HG03469 (cell line): ENCODE data around the gene GULP1.
"Not testable (repeated sequence)": the region's sequence is repeated elsewhere in the genome, so short reads cannot be mapped to it uniquely, and the experiment has no call there.

Source experiments
- ATAC-seq: cut with Tn5 transposase; IDR thresholded peaks from one replicate; pipeline ENCODE4 v1.9.1; 2021; ENCODE audit warnings: mild to moderate bottlenecking, moderate library complexity, moderate number of reproducible peaks; ENCODE audit not compliant: unreplicated experiment

GULP1 gene

DNA sequence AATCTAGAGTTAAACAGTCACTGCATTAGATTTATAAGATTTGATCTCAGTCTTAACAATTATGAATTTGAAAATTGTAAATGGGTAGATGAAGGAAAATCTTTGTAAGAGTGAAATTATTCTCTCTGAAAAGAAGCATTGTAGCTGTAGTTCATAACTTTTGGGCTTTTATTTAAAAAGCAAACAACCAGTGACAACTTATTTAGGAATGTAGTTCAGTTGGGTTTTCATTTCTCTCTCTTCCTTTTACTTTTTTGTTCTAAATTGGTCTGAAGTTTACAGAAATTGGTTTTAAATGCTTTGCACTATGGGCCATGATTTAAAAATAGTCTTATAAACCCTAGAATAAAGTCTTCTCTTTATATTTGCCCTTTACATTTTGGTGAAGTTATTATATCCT lies 296.6 kb downstream of the GULP1 start:
- no peak for ATAC-seq

GRCh38 chr2:188596054-188596453 lies 304.4 kb downstream of the GULP1 start:
- ATAC-seq, result no peak

DNA sequence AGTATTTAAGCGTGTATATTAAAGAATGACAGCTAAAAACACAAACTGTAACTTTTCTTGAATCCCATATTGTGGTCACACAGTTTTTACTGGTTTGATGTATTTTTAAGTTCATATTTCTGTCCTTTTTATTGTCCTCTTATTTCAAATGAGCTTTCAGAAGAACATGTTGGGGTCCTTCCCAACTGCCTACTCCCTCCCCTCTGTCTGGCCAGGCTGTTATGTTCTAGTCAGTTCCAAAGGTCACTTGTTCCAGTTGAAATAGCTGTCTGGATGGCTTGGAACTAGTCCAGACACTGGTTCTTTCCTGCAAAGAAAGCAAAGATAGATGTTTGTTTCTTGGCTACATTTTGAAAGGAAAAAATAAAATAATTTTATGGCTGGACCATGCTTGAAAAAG lies 306.9 kb downstream of the GULP1 start:
- no peak for ATAC-seq

GRCh38 chr2:188599140-188599539 lies 307.5 kb downstream of the GULP1 start:
- no peak for ATAC-seq

- no peak for ATAC-seq
Measured at GRCh38 chr2:188600536-188601210, 309.0 kb downstream of the GULP1 start.

DNA sequence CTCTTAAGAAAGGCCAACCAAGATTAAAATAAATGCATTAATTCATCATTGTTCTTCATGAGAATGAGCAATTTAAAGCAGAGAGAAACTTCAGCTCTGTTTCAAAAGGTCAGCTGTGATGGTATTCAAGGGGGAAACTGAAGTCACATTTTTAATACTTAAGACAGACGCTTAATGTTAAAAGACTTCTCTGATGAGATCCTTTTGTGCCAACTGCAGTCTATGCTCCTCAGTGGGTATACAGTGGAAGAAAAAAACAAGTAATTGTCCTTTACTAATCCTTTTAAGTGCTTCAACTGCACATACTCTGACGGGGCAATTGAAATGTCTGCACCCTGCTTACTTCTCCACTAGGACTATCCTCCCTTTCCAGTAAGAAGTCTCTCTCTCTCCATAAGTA lies 309.7 kb downstream of the GULP1 start:
- ATAC-seq, result no peak

GRCh38 chr2:188601927-188602326 lies 310.3 kb downstream of the GULP1 start:
- no peak for ATAC-seq

DNA sequence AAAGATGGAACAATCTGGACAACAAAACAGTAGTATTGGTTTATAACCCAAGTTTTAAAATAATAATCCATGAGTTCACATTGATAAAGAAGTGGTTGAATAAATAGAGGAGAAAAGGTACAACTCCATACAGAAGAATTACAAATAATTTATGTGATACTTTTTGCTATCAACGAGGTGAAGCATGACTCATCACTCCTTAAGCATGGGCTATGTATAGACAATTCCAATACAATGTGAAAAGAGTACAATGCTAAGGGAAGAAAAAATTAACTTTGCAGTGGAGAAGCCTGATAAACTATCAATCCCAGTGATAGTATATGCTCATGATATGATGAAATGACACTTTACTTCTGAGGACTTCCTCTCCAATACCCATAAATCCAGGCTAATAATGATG lies 312.9 kb downstream of the GULP1 start:
- no peak for ATAC-seq

- not testable (repeated sequence) for ATAC-seq
Measured at GRCh38 chr2:188605609-188606584, 314.2 kb downstream of the GULP1 start.

DNA sequence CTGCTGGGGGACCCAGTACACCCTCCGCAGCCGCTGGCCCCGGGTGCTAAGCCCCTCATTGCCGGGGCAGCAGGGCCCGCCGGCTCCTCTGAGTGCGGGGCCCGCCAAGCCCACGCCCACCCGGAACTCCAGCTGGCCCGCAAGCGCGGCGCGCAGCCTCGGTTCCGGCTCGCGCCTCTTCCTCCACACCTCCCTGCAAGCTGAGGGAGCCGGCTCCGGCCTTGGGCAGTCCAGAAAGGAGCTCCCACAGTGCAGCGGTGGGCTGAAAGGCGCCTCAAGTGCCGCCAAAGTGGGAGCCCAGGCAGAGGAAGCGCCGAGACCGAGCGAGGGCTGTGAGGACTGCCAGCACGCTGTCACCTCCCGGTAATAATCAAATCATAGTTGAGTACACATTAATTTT lies 314.9 kb downstream of the GULP1 start:
- not testable (repeated sequence) for ATAC-seq

GRCh38 chr2:188607501-188607900 lies 315.8 kb downstream of the GULP1 start:
- ATAC-seq, result no peak

GRCh38 chr2:188609321-188610049 lies 317.8 kb downstream of the GULP1 start:
- no peak for ATAC-seq

- ATAC-seq, result no peak
Measured at GRCh38 chr2:188610050-188610444, 318.4 kb downstream of the GULP1 start.

GRCh38 chr2:188610827-188611226 lies 319.2 kb downstream of the GULP1 start:
- no peak for ATAC-seq

DNA sequence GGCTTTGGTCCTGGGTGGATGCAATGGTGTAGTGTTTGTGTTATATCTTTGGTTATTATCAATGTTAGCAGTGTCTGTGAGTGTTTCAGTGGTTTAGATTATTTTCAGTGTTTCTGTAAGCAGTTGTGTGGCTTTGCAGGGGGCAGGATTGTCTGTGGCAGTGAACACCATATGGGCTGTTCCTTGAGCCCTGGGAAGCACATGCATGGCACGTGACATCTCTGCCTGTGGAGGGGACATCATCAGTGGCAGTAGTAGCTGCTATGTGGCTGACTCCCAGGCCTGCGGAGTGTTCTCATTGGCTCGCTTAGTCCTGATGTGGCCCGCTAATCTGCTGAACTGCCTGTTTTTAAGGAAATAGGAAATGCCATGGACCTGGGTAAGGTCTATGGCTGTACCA lies 327.5 kb downstream of the GULP1 start:
- no peak for ATAC-seq

- ATAC-seq, result no peak
Measured at GRCh38 chr2:188620916-188621315, 329.2 kb downstream of the GULP1 start.

DNA sequence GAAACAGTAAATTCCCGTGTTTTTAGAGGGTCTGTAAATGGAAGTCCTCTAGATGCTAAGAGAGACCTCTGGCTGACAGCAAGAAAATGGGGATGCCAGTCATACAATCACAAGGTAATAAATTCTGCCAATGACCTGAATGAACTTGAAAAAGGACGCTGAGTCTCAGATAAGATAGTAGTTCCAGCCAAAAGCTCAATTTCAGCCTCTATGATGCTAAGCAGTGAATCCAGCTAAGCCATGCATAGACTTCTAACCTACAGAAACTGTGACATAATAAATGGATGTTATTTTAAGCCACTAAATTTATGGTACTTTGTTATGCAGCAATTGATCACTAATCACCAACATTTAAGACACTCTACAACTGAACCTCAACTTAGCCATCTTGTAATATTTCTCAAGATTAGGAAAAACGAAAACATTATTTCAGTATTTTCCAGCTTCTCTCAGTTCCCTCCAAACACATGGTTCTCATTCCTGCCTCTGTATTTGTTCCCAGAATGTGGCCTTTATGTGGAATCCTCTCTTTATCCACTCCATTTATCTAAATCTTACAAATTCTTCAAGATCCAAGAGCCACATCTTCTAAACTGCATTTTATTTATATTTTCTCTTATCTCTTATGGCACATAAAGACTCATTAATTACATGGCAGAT lies 331.1 kb downstream of the GULP1 start:
- ATAC-seq, result no peak

- no peak for ATAC-seq
Measured at GRCh38 chr2:188623995-188624643, 332.4 kb downstream of the GULP1 start.

GRCh38 chr2:188627471-188627870 lies 335.8 kb downstream of the GULP1 start:
- ATAC-seq, result no peak

GRCh38 chr2:188628989-188629752 lies 337.5 kb downstream of the GULP1 start:
- ATAC-seq, result no peak
